HG03095 (cell line): ENCODE measurements around the gene ZNF814.
"Not testable (repeated sequence)": the region's sequence is repeated elsewhere in the genome, so short reads cannot be mapped to it uniquely, and the experiment has no call there.

ENCODE experiments used
- ATAC-seq: cut with Tn5 transposase; IDR thresholded peaks from one replicate; pipeline ENCODE4 v1.9.1; 2021; ENCODE audit warnings: moderate library complexity; ENCODE audit not compliant: unreplicated experiment

ZNF814 gene

GRCh38 chr19:57867868-57868492 lies 20.9 kb downstream of the ZNF814 start:
- no peak for ATAC-seq

- ATAC-seq = not testable (repeated sequence)
Measured at GRCh38 chr19:57862351-57862750, 26.5 kb downstream of the ZNF814 start.

GRCh38 chr19:57854117-57854516 lies 34.7 kb downstream of the ZNF814 start:
- ATAC-seq = not testable (repeated sequence)

DNA sequence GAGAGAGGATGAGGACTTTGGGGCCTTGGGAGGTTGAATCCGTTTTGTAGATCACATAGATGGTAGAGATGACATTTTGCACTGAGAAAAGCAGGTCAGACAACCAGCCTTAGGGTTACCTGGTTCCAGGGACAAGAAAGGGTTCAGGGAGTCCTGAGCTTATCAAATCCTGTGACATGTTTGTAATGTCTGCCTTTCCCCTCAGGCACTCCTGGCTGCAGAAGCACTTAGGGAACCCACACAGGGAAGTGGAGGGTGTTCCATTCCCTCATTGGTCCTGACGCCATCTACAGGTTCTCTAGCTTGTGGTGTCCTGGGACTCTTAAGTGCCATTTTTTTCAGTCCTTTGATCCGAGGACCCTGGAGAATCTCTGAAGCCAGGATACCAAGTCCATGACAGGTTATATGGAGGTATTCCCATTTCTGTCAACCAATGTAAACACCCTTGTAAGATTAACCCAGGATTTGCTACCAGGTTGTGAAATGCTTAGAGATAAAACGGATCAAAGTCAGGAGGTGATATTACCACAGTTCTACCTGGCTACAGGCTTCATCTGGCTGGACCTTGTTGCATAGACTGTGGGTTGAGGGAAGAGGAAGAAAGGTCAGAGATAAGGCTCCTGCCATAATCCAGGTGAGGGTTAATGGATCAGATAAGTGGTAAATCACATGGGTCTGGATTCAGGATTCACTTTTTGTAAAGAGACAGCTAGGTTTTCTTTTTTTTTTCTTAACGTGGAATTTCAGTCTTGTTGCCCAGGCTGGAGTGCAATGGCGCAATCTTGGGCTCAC lies 36.8 kb downstream of the ZNF814 start:
- ATAC-seq = not testable (repeated sequence)

GRCh38 chr19:57850553-57851017 lies 38.3 kb downstream of the ZNF814 start:
- ATAC-seq = no peak

- peak; percentile 86 for ATAC-seq
Measured at GRCh38 chr19:57849666-57850473, 39.0 kb downstream of the ZNF814 start, which contains the start of gene ZNF587. ZNF587 (plus strand) TSS chr19:57849859; CDS start chr19:57850039, 180 bp downstream.

DNA sequence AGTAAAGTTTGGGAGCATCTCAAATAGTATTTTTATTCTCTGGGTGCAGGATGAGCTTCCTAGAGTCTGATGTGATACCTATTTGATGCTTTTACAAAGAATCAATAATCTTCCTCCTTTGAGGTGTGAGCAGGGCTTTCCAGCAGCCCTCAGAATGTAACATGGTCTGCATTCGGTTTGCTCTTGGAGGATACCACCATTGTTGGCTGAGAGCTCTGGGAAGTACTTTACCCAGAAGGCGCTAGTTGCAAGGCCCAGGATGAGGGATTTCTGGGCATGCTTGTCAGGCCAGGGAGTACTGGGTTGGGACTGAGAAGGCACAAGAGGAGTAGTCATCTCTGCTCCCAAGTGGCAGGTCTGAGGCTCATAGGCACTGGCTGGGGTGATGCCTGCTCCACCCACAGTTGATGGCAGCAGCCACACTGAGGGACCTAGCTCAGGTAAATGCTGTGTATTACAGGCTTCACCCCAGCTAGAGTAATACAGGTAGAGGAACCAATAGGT lies 39.6 kb downstream of the ZNF814 start:
- ATAC-seq = peak; percentile 27

- ATAC-seq = not testable (repeated sequence)
Measured at GRCh38 chr19:57847164-57847563, 41.7 kb downstream of the ZNF814 start.

GRCh38 chr19:57841122-57841763 lies 47.6 kb downstream of the ZNF814 start:
- ATAC-seq = no peak

GRCh38 chr19:57838622-57839191 lies 50.1 kb downstream of the ZNF814 start:
- ATAC-seq = not testable (repeated sequence)

DNA sequence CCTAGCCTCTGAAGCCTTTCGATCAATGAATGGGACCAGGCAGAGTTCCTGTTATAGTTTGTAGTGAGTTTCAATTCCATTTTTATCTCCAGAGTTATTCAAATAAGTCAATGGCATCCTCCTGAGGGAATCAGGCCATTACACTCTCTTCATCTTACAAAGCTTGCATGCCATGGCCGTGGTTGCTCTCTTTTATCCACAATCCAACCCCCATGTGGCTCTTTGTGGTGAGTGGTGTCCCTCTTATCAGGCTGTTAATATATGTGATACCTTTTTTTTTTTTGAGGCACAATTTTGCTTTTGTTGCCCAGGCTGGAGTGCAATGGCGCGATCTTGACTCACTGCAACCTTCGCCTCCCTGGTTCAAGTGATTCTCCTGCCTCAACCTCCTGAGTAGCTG lies 51.8 kb downstream of the ZNF814 start:
- ATAC-seq = not testable (repeated sequence)

GRCh38 chr19:57830071-57830602 lies 58.7 kb downstream of the ZNF814 start, which contains the start of gene ZNF587B:
ZNF587B (plus strand) TSS chr19:57830299; CDS start chr19:57830529, 230 bp downstream.
- no peak for ATAC-seq

GRCh38 chr19:57829316-57829715 lies 59.5 kb downstream of the ZNF814 start:
- ATAC-seq = no peak

GRCh38 chr19:57825511-57825910 lies 63.3 kb downstream of the ZNF814 start:
- ATAC-seq = no peak

GRCh38 chr19:57823608-57824007 lies 65.2 kb downstream of the ZNF814 start:
- ATAC-seq = not testable (repeated sequence)

DNA sequence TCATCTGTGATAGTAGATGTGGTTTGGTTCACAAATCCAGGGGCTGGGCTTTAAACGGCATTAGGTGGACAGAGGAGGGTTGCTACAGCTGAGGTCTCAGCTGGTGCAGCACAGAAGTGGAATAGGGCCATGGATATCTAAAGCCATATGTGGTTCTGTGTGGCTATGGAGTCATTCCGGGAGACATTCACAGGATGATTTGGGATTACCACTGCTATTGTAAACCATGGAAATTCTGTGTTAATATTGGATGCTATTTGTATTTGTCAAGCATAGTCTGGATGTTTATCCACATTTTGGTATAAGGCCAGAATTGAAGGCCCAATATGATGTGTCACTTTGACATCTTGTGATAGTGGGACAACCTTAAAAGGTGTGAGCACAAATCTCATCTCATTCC lies 65.7 kb downstream of the ZNF814 start:
- ATAC-seq = not testable (repeated sequence)

DNA sequence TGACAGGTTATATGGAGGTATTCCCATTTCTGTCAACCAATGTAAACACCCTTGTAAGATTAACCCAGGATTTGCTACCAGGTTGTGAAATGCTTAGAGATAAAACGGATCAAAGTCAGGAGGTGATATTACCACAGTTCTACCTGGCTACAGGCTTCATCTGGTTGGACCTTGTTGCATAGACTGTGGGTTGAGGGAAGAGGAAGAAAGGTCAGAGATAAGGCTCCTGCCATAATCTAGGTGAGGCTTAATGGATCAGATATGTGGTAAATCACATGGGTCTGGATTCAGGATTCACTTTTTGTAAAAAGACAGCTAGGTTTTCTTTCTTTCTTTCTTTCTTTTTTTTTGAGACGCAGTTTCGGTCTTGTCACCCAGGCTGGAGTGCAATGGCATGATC lies 67.3 kb downstream of the ZNF814 start:
- ATAC-seq = not testable (repeated sequence)

GRCh38 chr19:57821095-57821494 lies 67.7 kb downstream of the ZNF814 start:
- ATAC-seq = not testable (repeated sequence)

DNA sequence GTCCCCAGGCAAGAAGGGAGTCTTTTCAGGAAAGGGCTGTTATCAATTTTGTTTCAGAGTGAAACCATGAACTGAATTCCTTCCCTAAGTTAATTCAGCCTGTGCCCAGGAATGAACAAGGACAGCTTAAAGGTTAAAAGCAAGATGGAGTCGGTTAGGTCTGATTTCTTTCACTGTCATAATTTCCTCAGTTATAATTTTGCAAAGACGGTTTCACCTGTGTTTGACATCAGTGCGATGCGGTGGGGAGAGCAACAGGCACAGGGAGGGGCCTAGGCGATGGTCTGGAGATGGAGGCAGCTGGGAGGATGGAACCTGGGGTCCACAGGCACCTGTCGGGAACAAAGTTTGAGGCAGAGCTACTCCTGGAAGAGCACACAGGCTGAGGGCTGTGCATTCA lies 68.2 kb downstream of the ZNF814 start:
- no peak for ATAC-seq
